Hepatocyte (in vitro differentiated cells): ENCODE measurements around the gene NUP153. TPM values are rescaled to one million over a fixed set of nuclear protein-coding genes. Genes with fewer than 3 reads are reported as not detected.
"Not testable (repeated sequence)": the region's sequence is repeated elsewhere in the genome, so short reads cannot be mapped to it uniquely, and the experiment has no call there.

Experiments used
- DNase-seq: peaks from one replicate; pipeline ENCODE4 v3.0.0-alpha.2; 2016; ENCODE audit warnings: low spot score
- H2AFZ ChIP-seq: fragments of 200-600 bp; sonication (generic); 2 replicates; pipeline ENCODE4 v1.6.0; 2016; ENCODE audit warnings: antibody characterized with exemption, mild to moderate bottlenecking
- H3K27ac ChIP-seq: fragments of 200-600 bp; sonication (generic); 2 replicates; pipeline ENCODE4 v1.5.1; 2016; ENCODE audit warnings: mild to moderate bottlenecking
- H3K27me3 ChIP-seq: fragments of 200-600 bp; sonication (generic); 2 replicates; pipeline ENCODE4 v1.6.1; 2016
- H3K36me3 ChIP-seq: fragments of 200-600 bp; sonication (generic); replicated peaks from 2 replicates; pipeline ENCODE4 v1.5.1; 2016; ENCODE audit warnings: low read depth; ENCODE audit not compliant: insufficient read depth
- H3K4me1 ChIP-seq: fragments of 200-600 bp; sonication (generic); 2 replicates; pipeline ENCODE4 v1.5.1; 2016; ENCODE audit warnings: mild to moderate bottlenecking, moderate library complexity; ENCODE audit not compliant: insufficient read depth
- H3K4me2 ChIP-seq: fragments of 200-600 bp; sonication (generic); 2 replicates; pipeline ENCODE4 v1.6.0; 2016
- H3K4me3 ChIP-seq: fragments of 200-600 bp; sonication (generic); 2 replicates; pipeline ENCODE4 v1.5.1; 2016; ENCODE audit warnings: mild to moderate bottlenecking
- H3K79me2 ChIP-seq: fragments of 200-600 bp; sonication (generic); 2 replicates; pipeline ENCODE4 v1.6.0; 2017; ENCODE audit warnings: mild to moderate bottlenecking
- H3K9me2 ChIP-seq: fragments of 200-600 bp; sonication (generic); replicated peaks from 2 replicates; pipeline ENCODE4 v1.6.0; 2017; ENCODE audit warnings: mild to moderate bottlenecking; ENCODE audit not compliant: insufficient read depth
- H3K9me3 ChIP-seq: fragments of 200-600 bp; sonication (generic); 2 replicates; pipeline ENCODE4 v1.5.1; 2016; ENCODE audit warnings: low read depth, mild to moderate bottlenecking
- H4K20me1 ChIP-seq: fragments of 200-600 bp; sonication (generic); 2 replicates; pipeline ENCODE4 v1.6.0; 2016; ENCODE audit warnings: mild to moderate bottlenecking; ENCODE audit not compliant: insufficient read depth, poor library complexity, severe bottlenecking
- EZH2 ChIP-seq: fragments of 200-600 bp; sonication (generic); IDR thresholded peaks from 2 replicates; pipeline ENCODE4 v1.6.1; 2016; ENCODE audit warnings: antibody characterized with exemption, mild to moderate bottlenecking, borderline replicate concordance
- EZH2phosphoT487 ChIP-seq: fragments of 200-600 bp; sonication (generic); IDR thresholded peaks from one replicate; pipeline ENCODE4 v1.6.1; 2018; ENCODE audit warnings: antibody characterized with exemption, mild to moderate bottlenecking, low read depth, moderate library complexity; ENCODE audit not compliant: unreplicated experiment, severe bottlenecking
- WGBS: methylation state at CpG from one replicate; pipeline ENCODE4 v1.1.6; 2016; ENCODE audit warnings: low lambda C conversion rate; ENCODE audit errors: missing lambda C conversion rate; 5-methylcytosine and 5-hydroxymethylcytosine counted together
- polyA plus RNA-seq: library from polyadenylated mRNA; unstranded; fragments of >200 nt; fragmentation: Nextera tagmentation; extraction: Ambion mirVana; gene quantifications from 2 replicates; pipeline ENCODE4 v1.2.1, GENCODE V29; 2016
- total RNA-seq: library from RNA; depleted of rRNA; stranded (reverse); fragments of >200 nt; gene quantifications from 2 replicates; pipeline ENCODE4 v1.2.3, GENCODE V29; 2014
- TF ChIP-seq, protein P1 (sequence below): fragments of 200-600 bp; sonication (generic); IDR thresholded peaks from 2 replicates; pipeline ENCODE4 v1.5.1; 2016; ENCODE audit warnings: antibody characterized with exemption, mild to moderate bottlenecking; ENCODE audit not compliant: poor library complexity

The NUP153 gene
- total RNA-seq (29.5 and 31.1 TPM in 2 replicates), polyA plus RNA-seq (7.9 and 9.4 TPM in 2 replicates)

DNA sequence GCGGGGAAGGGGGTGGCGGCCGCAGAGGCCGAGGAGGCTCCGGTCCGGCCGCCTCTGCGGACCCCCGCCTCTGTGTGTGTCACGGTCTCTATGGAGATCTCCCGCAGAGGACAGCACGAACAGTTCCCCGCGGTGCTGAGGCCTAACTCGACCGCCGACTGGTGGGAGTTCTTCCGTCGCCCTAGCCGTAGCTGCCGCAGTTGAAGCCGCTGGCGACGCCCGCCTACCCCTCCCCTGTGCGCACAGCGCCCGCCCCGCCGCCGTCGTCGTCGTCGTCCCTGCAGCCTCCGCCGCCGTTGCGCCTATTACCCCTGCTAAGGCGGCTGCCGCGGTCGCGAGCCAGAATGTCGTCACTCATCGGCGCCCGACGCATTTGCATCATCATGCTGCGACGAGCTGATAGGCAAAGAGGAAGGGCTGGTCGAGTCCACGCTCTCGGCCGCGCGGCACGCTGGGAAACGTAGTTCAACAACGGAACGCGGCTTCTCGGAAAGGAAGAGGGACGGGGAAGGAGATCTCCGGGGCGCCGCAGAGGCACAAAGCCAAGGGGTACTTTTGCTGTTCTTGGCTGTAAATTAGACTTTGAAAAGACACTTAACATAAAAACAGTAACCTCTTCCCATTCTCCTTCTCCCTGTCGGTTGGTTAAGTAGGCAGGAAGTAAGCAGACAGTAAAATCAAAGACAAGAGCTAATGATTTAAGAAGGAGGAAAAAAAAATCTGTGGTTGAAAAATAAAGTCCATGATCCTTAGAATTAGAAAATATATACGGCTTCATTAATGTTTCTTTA, at the start of gene NUP153:
NUP153 (minus strand) TSS at position 346 of the 791 bp plus-strand sequence. CDS start 538 bp downstream, outside the sequence.
- Histone ChIP-seq H3K4me3 (peak within 1 kb of the TSS; percentile 89), H4K20me1 (peaks cover 27% of the 10 kb centered on the region), H3K4me1 (peaks cover 4% of the 10 kb centered on the region), H3K9me3 (no peaks in the 10 kb centered on the region), H3K9me2 (no peaks in the 10 kb centered on the region), H3K36me3 (no peaks in the 10 kb centered on the region), H3K79me2 (peaks cover 43% of the 10 kb centered on the region), H3K27me3 (no peaks in the 10 kb centered on the region), H3K27ac (peak within 1 kb of the TSS; percentile 99), H3K4me2 (peak within 1 kb of the TSS; percentile 81), H2AFZ (peak within 1 kb of the TSS; percentile 90)
- under 1% methylated on average over 56 of the region's 69 CpGs for WGBS
- peak; percentile 98 for DNase-seq
- TF ChIP-seq EZH2phosphoT487 (no peak), EZH2 (no peak)
- TF ChIP-seq, protein P1, sequence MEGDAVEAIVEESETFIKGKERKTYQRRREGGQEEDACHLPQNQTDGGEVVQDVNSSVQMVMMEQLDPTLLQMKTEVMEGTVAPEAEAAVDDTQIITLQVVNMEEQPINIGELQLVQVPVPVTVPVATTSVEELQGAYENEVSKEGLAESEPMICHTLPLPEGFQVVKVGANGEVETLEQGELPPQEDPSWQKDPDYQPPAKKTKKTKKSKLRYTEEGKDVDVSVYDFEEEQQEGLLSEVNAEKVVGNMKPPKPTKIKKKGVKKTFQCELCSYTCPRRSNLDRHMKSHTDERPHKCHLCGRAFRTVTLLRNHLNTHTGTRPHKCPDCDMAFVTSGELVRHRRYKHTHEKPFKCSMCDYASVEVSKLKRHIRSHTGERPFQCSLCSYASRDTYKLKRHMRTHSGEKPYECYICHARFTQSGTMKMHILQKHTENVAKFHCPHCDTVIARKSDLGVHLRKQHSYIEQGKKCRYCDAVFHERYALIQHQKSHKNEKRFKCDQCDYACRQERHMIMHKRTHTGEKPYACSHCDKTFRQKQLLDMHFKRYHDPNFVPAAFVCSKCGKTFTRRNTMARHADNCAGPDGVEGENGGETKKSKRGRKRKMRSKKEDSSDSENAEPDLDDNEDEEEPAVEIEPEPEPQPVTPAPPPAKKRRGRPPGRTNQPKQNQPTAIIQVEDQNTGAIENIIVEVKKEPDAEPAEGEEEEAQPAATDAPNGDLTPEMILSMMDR: no peak

- WGBS: 80% methylated on average over 3 of the region's 3 CpGs
- no peaks in the 10 kb centered on the region for H3K27me3 ChIP-seq
- no peaks in the 10 kb centered on the region for H3K9me3 ChIP-seq
- no peak overlapping the region for H3K27ac ChIP-seq
- TF ChIP-seq EZH2 (no peak), EZH2phosphoT487 (no peak)
- TF ChIP-seq, protein P1: no peak
- H3K4me3 ChIP-seq: no peak overlapping the region
- H3K79me2 ChIP-seq: no peaks in the 10 kb centered on the region
- no peaks in the 10 kb centered on the region for H3K36me3 ChIP-seq
- no peaks in the 10 kb centered on the region for H3K9me2 ChIP-seq
- H3K4me2 ChIP-seq: no peak overlapping the region
- no peaks in the 10 kb centered on the region for H3K4me1 ChIP-seq
- H2AFZ ChIP-seq: no peak overlapping the region
- DNase-seq: no peak
- no peaks in the 10 kb centered on the region for H4K20me1 ChIP-seq
Measured at GRCh38 chr6:17754254-17754653, 47.5 kb upstream of the NUP153 start.

DNA sequence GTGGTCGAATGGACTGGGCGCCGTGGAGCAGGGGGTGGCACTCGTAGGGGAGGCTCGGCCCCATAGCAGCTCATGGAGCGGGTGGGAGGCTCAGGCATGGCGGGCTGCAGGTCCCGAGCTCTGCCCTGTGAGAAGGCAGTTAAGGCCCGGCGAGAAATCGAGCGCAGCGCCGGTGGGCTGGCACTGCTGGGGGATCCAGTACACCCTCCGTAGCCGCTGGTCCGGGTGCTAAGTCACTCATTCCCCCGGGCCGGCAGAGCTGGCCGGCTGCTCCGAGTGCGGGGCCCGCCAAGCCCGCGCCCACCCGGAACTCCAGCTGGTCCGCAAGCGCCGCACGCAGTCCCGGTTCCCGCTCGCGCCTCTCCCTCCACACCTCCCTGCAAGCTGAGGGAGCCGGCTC, 38.6 kb upstream of the NUP153 start:
- H3K9me3 ChIP-seq, H3K9me2 ChIP-seq, H4K20me1 ChIP-seq, H3K4me1 ChIP-seq, H3K79me2 ChIP-seq, H3K36me3 ChIP-seq, H3K4me3 ChIP-seq, H3K4me2 ChIP-seq, H3K27me3 ChIP-seq, DNase-seq, H2AFZ ChIP-seq, H3K27ac ChIP-seq: not testable (repeated sequence)
- WGBS: 96% methylated on average over 18 of the region's 35 CpGs

DNA sequence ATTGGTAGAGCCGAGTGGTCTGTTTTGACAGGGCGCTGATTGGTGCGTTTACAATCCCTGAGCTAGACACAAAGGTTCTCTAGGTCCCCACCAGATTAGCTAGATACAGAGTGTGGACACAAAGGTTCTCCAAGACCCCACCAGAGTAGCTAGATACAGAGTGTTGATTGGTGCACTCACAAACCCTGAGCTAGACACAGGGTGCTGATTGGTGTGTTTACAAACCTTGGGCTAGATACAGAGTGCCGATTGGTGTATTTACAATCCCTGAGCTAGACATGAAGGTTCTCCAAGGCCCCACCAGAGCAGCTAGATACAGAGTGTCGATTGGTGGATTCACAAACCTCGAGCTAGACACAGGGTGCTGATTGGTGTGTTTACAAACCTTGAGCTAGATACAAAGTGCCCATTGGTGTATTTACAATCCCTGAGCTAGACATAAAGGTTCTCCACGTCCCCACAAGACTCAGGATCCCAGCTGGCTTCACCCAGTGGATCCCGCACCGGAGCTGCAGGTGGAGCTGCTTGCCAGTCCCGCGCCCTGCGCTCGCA, 38.1 kb upstream of the NUP153 start:
- not testable (repeated sequence) for H3K27me3 ChIP-seq

More for the DNA sequence above, 38.1 kb upstream of the NUP153 start:
- H3K9me3 ChIP-seq, H3K36me3 ChIP-seq, H3K79me2 ChIP-seq, H3K9me2 ChIP-seq, H3K4me2 ChIP-seq, H3K4me1 ChIP-seq, H3K27ac ChIP-seq, H4K20me1 ChIP-seq, DNase-seq, H3K4me3 ChIP-seq, H2AFZ ChIP-seq: not testable (repeated sequence)
- WGBS: 91% methylated on average over 13 of the region's 13 CpGs
